HG03097 (cell line): ENCODE measurements around the gene GRK2.

Experiments
- ATAC-seq: cut with Tn5 transposase; IDR thresholded peaks from one replicate; pipeline ENCODE4 v1.9.1; 2021; ENCODE audit not compliant: unreplicated experiment, low FRiP score

GRK2 gene

DNA sequence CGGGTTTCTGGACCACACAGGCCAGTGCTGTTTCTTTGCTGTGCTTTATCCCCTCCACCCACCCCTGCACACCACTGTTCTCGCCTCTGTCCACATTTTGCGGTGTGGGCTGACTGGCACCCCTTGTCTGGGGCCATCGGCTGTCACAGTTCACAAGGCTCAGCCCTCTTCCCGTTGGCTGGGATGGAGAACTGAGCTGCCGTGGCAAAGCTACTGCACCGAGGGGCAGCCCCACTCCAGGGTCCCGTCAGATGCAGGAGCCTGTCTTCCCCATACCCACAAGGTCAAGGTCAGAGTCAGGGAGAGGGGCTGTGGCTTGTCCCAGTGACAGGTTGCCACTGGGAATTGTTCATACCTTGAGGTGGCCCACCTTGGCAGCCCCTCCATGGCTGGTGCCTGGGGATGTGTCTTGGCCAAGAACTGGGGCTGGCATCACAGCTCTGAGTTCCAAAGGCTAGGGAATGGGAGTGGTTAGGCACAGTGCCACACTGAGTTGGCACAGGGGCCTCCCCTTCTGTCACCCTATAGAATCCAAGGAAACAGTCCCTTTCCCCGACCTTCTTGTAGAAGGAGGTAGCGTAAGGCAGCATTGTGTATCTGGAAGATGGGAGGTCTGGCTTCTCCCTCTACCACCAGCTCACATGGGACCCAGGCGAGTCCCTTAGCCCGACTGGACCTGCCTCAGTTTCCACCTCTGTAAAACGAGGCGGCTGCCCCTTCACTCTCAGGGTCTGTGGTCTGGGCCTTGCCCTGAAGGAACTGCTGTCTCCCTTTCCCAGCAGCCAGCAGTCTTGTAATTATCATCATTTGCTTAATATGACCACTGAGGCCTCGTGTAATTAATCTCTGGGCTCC lies 3.4 kb downstream of the GRK2 start:
- ATAC-seq: no peak

DNA sequence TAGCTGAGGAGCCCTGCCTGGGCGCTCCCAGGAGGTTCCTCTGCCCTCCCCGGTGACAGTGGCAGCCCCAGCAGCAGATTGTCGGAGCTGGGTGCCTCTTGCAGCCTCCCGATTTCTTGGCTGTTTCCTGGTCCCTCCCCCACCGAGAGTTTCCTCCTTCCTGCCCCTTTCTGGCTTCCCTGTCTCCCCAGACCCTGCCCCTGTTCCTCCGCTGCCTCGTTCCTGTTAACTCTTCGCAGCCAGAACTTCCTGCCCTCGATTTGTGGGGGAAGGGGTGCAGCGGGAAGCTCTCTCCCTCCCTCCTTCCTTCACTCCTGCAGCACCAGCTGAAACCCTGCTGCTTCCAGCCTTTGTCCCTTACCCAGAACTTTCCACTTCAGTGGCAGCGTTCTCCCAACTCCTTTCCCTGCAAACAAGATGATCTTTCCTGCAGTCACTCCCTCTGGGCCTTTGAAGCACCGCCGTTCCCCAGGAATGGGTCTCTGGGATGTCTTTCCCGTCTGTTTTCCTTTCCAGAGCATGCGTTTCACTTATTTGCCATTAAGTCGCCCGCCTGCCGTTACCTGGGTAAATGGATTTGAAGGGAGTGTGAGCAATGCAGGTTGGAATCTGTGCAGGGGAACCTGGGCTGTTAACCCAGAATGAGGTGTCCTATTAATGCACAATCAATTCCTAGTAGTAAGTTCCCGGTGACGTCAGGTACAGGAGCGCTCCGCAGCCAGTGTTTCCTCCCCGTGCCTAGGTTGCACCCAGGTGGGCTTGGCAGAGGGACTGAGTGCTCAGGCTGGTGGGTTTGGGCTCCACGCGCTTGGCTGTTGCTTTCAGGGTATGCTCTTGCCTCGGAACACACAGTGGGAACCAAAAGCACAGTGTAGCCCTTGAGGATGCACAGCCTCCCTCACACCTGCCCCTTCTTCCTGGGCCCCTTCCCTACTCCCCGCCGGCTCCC lies 4.3 kb downstream of the GRK2 start:
- ATAC-seq: no peak

DNA sequence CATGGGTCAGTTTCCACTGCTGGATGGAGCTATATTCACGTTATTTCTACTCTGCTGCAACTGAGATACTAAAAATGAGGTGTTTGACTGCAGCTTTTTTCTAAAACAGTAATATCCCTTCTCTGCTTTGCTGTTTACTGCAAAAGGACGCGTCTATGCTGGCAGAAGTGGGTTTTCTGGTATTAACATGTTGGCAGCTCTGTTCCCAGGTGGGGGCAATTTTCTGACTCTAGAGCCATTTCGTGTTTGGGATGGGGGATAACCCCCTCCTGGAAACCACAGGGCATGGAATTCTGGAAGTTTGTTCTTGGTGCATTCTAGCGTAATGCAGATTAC lies 4.9 kb downstream of the GRK2 start:
- no peak for ATAC-seq

DNA sequence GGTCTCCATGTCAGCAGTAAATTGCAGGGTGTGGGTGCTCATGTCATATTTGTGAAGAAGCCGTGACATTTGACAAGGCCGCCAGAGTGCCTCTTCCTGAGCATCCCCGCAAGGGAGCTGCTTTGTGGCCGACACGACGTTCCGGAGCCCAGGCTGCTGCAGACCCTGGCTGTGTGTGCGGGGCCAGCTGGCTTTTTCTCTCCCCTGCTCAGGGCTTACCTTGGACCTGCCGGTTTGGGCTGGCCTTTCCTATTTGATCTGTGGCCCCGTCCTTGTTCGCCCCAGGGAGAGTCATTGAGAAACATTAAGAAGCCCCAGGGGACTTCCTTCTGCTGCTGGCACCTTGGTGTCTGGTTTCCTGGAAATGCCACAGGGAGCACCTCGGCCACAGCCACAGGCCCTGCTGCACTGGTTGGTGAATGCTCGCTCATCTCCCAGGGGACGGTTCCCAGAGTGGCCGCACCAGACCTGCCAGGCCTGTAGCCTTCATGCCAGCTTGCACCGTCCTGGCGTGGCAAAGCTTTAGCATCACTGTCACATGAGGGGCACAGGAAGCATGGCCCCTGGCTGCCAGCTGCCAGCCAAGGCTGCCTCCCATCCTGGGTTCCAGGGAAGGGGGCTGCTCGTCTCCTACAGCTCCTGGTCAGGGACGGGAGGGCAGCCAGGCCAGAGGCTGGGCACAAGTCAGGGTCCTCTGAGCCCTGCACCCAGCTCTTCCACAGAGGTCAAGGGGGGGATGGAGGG lies 5.4 kb downstream of the GRK2 start:
- no peak for ATAC-seq

DNA sequence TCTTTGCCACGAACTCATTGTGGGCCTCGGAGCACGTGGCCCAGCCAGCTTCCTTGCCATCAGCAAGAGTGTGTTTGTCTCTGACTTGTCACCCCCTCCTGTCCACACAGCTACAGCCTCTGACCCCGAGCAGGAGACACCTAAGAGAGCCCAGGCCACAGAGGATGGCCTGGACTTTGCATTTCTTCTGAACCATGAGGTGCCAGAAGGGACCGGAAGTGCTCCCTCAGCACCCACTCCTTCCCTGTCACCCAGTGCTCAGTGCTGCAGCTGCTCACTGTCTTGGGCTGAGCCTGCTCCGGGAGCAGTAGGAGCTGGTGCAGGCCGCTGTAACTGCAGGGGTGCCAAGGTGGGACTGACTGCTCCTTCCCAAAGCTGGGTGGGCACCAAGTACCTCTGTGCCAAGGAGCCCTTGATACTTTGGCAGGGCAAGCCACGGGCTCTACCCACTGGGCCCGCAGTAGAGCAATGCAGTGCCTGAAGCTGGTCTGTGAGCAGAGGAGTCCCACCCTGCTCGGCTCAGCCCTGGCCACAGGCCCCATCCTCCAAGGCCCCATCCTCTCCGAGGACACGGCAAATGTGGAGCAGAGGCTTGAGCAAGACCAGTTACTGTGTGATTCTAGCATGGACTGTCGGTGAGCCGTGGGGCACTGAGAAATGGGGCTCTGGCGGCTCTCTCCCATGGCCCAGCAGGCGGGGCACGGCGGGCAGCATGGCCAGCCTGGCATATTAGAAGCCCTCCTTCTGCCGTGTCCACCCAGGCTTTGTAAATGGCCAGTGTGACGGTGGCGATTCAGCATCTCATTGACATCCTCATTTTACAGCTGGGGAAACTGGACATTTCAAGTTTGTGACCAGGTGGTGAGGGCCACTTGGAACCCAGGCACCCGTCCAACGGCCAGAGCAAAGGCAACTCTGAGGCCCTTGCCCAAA lies 6.3 kb downstream of the GRK2 start:
- no peak for ATAC-seq

DNA sequence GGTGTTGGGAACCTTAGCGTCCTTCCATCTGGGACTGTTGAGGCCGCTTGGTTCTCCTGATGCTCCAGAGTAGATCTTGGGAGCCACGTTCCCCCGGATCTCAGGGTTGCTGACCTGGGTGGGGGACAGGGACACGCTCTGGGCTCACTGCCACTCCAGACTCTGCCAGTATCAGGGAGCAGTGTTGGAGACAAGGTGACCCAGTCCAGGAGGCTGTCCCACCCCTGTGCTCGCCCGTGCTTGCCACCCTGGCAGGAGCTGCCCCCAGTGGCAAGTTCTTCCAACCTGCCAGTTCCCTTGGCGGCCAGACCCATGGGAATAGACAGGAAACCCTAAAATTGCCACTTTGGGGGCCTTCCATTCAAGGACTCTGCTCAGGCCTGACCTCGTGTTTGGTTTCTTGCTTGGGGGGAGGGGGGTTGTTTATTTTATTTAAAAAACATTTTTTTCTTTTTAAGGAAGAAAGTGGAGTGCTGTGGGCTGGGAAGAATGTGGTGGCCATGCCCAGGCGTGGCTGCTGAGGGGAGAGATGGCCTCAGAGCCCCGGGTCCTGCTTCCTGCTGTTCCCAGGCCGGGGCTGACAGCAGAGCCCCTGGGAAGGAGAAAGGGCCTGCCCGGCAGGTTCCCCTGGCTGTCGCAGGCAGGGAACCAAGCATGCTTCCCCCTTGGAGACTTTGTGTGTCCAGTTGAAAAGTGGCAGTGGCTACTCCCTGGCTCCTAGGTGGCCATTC lies 7.2 kb downstream of the GRK2 start:
- no peak for ATAC-seq

DNA sequence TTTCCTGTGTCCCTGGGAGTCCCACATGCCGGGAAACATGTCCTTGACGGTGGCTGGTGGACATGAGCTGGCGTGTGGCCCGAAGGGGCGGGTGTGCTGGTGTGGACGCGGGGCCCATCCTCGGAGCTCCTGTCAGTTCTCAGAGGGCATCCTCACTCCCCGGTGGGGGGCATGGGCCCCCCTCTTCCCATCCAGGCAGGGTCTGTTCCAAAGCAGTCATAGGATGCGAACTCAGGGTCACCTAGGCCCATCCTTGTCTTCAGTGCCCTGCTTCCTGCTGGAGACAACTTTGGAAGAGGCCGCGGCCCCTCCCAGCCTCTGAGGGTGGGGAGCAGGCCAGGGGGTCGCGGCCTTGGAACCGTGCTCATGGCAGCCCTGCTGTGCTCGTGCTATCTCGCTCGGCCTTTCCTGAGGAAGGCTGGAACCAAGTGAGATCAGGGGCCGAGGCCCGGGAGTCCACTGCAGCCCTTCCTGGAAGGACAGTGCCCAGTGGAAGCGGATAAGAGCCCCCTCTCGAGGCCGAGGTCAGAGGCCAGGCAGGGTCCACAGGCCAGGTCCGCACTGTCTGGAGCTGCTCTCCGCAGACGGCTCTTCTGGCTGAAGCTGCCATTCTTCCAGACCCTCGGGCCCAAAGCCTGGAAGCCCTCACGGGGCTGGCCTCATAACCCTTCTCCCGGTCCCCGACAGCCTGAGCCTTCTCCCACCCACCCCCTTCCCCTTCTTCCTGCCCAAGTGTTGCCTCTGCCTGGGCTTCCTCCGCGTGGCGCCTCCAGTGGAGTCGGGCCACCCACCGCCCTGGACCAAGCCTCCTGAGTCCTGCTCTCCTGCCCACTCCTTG lies 8.7 kb downstream of the GRK2 start:
- no peak for ATAC-seq

DNA sequence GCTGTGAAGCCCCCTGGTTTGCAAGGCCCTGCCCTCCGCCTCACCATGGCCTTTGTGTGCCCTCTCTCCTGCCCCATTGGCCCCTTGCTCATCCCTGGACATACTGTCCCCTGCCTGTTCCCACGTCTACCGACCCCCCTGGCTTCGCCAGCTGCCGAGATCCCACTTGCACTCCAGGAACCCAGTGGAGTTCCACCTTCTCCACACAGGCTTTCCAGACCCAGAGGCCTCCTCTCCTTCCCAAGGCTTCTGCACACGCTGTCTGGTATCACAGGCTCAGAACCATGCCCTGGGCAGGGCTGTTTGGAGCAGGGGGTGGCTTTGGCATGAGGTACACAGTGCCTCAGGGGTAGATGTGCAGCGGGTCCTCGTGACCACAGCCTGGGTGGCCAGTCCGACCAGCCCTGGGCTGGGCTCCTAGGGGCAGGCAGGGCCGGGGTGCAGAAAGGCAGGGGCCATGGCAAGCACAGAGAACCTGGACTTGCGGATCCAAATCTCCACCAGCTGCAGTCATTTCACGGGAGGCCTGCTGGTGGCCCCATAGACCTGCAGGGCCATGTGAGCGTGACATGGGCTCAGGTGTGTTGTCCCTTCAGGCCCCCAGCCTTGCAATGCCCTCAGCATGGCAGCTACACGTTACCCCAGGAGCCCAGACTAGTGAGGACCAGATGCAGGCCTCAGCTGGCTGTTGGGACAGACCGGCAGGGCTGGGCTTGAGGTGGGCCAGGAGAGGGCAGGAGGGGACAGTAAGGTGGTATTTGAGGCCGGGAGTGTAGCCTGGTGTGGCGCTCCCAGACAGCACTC lies 9.5 kb downstream of the GRK2 start:
- no peak for ATAC-seq

DNA sequence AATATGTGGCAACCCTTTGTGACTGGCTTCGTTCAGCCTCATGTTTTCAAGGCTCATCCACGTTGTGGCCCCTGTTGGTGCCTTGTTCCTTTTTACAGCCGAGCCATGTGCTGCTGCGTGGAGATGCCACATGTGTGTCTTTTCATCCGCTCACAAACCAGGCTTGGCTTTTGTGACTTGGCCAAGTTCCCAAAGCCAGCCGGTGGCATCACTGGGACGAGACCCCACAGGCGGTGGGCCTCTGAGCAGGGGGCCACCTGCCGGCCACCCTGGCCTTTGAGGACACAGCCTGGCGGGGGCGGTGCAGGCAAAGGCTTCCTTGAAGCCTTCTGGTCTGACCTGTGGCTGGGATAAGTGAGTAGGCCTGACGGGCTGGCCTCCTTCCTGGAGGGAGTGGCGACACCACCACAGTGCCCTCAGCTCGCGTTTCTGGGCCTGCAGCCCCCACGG lies 10.5 kb downstream of the GRK2 start:
- ATAC-seq: no peak

DNA sequence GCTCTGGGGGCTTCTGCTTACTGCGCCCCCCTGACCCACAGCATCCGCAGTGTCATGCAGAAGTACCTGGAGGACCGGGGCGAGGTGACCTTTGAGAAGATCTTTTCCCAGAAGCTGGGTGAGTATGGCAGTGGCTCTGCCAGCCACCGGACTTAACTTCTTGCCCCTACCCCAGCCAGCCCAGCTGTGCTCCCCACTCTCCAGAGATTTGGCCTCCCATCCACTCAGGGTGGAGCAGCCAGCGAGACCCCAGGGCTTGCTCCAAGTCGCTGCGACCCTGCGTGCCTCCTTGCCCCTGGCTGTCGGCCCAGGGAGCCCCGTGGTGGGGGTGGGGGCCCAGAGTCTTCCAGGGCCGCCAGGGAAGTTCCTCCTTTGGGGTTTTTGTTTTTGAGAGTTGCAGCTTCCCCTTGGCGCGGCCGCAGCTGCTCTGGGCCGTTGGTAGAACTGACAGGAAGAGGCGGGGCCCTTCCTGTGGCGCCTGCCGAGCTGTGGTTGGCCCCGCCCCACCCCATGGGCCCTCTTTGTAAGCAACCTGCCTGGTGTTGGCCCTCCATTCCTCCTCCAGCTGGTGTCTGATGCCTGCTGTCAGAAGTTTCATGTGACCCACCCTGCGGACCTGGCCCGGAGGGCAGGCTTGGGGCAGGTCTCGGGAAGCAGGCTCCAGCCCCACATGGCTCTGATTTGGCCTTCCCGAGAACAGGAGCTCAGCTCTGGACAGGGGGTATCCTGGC lies 11.1 kb downstream of the GRK2 start:
- ATAC-seq: peak; percentile 65

DNA sequence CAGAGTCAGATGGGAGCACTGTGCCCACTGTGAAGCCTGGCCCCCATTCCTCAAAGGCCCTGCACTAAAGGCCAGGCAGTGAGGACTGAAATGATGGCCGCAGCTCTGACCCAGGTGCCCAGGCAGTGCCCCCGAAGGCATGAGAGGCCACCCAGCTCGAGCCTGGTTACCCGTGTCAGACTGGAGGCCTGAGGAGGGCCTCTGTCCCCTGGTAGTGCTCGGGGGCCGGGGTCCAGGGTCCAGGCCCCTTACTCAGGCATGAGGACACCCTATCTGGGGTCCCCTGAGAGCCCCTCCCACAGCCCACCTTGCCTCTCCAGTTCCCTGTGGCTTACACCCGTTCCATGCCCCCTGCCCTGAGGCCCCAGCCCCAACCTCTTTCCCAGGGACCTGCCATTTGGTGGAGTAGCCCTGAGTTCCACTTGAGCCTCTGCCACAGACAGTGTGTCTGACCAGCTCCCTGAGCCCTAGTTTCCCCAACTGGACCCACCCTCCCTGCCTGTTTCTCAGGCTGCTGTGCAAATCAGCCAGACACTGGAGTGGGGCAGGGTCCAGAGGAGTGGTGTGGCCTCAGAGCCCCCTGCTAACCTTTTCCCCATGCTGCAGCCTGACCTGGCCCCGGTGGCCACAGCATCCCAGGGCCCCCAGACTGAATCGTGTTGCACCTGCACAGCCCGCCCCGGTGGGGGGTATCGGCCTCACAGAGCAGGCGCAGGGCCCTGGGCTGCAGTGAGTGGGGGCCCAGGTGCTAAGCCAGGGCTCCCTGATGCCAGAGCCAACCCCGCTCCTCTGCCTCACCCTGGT lies 12.1 kb downstream of the GRK2 start:
- no peak for ATAC-seq

DNA sequence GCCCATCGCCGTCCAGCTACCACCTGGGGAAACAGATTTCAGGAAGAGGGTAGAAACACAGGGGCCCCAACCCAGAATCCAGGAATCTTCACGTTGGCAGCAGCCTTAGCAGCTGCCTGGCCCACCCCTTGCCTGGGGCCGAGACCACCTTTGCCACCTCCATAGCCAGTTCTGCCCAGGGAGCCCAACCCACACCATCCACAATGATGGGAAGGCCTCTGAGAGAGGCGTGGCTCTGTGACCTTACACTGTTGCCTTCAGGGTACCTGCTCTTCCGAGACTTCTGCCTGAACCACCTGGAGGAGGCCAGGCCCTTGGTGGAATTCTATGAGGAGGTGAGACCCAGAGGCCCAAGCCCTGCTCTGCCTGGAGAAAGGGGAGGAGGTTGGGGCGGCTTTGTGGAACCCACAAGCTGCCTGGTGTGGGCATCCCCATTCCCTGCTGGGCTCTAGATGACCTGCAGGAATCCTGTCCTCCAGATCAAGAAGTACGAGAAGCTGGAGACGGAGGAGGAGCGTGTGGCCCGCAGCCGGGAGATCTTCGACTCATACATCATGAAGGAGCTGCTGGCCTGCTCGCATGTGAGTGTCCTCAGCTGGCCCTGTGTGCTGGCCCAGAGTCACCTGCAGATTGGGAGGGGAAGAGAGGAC lies 12.8 kb downstream of the GRK2 start:
- ATAC-seq: no peak

DNA sequence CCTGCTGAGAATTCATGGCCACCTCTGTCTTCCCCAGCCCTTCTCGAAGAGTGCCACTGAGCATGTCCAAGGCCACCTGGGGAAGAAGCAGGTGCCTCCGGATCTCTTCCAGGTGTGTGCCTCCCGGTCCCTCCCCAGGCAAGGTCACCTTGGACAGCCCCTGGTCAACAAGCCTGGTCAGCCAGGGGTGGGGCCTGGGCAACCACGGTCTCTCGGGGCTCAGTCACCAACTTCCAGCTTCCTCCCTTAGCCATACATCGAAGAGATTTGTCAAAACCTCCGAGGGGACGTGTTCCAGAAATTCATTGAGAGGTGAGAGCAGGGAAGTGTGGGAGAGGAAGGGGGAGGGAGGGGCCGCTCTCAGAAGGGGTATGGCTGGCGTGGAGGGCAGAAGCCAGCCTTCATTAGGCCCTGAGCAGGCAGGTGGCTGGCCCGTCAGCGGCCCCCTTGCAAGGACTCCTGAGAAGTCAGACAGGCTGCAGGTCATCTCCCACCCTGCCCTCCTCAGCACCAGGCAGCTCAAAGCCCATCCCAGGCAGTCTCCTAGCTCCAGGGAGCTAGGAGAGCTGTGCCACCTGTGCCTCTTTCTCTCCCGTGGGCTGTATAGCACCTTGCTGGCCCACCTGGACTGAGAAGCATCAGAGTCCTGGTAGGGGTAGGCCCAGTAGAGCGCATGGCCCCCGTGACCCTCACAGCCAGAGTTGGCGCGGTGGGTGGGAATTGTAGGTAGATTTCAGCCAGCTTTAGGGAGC lies 13.5 kb downstream of the GRK2 start:
- no peak for ATAC-seq

DNA sequence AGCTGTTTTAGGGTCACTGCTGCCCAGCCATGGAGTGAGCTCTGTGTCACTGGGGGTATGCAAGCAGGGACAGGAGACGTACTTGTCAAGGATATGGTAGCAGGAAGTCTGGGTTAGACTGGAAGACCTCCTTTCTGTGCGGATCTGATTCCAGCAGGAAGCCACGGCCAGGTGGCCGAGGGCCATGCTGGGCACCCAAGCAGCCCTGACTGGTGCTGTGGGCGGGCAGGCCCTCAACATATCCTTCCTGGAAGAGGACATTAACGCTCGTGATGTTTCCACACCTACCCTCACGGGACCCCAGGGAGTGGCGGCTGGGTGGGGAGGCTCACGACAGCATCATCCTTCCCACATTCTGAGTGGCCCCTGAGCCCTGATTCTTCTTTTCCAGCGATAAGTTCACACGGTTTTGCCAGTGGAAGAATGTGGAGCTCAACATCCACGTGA lies 14.1 kb downstream of the GRK2 start:
- ATAC-seq: no peak
